ENCODE data around the gene UBE2E1.

The UBE2E1 gene

GRCh38 chr3:23793528-23794134 is 12.1 kb upstream of the UBE2E1 start:
- in situ Hi-C loops (cut with MboI; ENCODE audit: low sequenced_read_pairs) = no loop called here

- in situ Hi-C loops (cut with MboI; ENCODE audit: low sequenced_read_pairs) = no loop called here
These were observed 10.7 kb upstream of the UBE2E1 start for GRCh38 chr3:23795096-23795495.

GRCh38 chr3:23796518-23796917 is 9.2 kb upstream of the UBE2E1 start:
- in situ Hi-C loops (cut with MboI; ENCODE audit: low sequenced_read_pairs) = no loop called here

GRCh38 chr3:23797491-23797890 is 8.3 kb upstream of the UBE2E1 start:
- in situ Hi-C loops (cut with MboI; ENCODE audit: low sequenced_read_pairs) = no loop called here

GRCh38 chr3:23798456-23798855 is 7.3 kb upstream of the UBE2E1 start:
- in situ Hi-C loops (cut with MboI; ENCODE audit: low sequenced_read_pairs) = no loop called here

- in situ Hi-C loops (cut with MboI; ENCODE audit: low sequenced_read_pairs) = no loop called here
These were observed 6.9 kb upstream of the UBE2E1 start for GRCh38 chr3:23798876-23799275.

- in situ Hi-C loops (cut with MboI; ENCODE audit: low sequenced_read_pairs) = no loop called here
These were observed 5.0 kb upstream of the UBE2E1 start for GRCh38 chr3:23800731-23801130.

GRCh38 chr3:23804441-23805209 is 1.1 kb upstream of the UBE2E1 start:
- in situ Hi-C loops (cut with MboI; ENCODE audit: low sequenced_read_pairs) = no loop called here

- in situ Hi-C loops (cut with MboI; ENCODE audit: low sequenced_read_pairs) = no loop called here
These were observed 534 bp upstream of the UBE2E1 start for GRCh38 chr3:23805210-23805632.

- in situ Hi-C loops (cut with MboI; ENCODE audit: low sequenced_read_pairs) = no loop called here
These were observed 1.0 kb downstream of the UBE2E1 start for GRCh38 chr3:23806534-23807423.

GRCh38 chr3:23807424-23808015 is 1.8 kb downstream of the UBE2E1 start:
- in situ Hi-C loops (cut with MboI; ENCODE audit: low sequenced_read_pairs) = no loop called here

- in situ Hi-C loops (cut with MboI; ENCODE audit: low sequenced_read_pairs) = no loop called here
These were observed 2.8 kb downstream of the UBE2E1 start for GRCh38 chr3:23808525-23808924.

- in situ Hi-C loops (cut with MboI; ENCODE audit: low sequenced_read_pairs) = no loop called here
These were observed 3.5 kb downstream of the UBE2E1 start for GRCh38 chr3:23809294-23809693.

GRCh38 chr3:23809840-23810342 is 4.1 kb downstream of the UBE2E1 start:
- in situ Hi-C loops (cut with MboI; ENCODE audit: low sequenced_read_pairs) = no loop called here

GRCh38 chr3:23810343-23811184 is 4.8 kb downstream of the UBE2E1 start:
- in situ Hi-C loops (cut with MboI; ENCODE audit: low sequenced_read_pairs) = no loop called here

GRCh38 chr3:23811185-23811527 is 5.4 kb downstream of the UBE2E1 start:
- in situ Hi-C loops (cut with MboI; ENCODE audit: low sequenced_read_pairs) = no loop called here

- in situ Hi-C loops (cut with MboI; ENCODE audit: low sequenced_read_pairs) = no loop called here
These were observed 6.2 kb downstream of the UBE2E1 start for GRCh38 chr3:23811919-23812318.

GRCh38 chr3:23815879-23816278 is 10.1 kb downstream of the UBE2E1 start:
- in situ Hi-C loops (cut with MboI; ENCODE audit: low sequenced_read_pairs) = no loop called here

- in situ Hi-C loops (cut with MboI; ENCODE audit: low sequenced_read_pairs) = no loop called here
These were observed 11.0 kb downstream of the UBE2E1 start for GRCh38 chr3:23816721-23817120.

GRCh38 chr3:23817508-23818223 is 11.9 kb downstream of the UBE2E1 start:
- in situ Hi-C loops (cut with MboI; ENCODE audit: low sequenced_read_pairs) = no loop called here
